Measurements from ENCODE around the gene SLC10A3.

- TF ChIP-seq CTCF (conservative IDR thresholded peaks at IDR 0.05) (no peak), EZH2 (IDR thresholded peaks at IDR 0.05; ENCODE audit: low read depth) (no peak)
Observed at GRCh38 chrX:154466907-154467306, 23.5 kb downstream of the SLC10A3 start.
